Psoas muscle (tissue), 8 donors: Measurements from ENCODE around the gene TCF7L2. TPM values are rescaled to one million over a fixed set of nuclear protein-coding genes. Genes with fewer than 3 reads are reported as not detected.

Experiments
- ATAC-seq, 4 donors: fragments of 200-7000 bp; cut with Tn5 transposase; one replicate each; pipeline ENCODE4 v1.9.1; 2020; ENCODE audit warnings: moderate library complexity in 3 of 4, mild to moderate bottlenecking in 2 of 4
- DNase-seq, 2 donors: peaks; one replicate each; pipeline ENCODE4 v3.0.0-alpha.2; 2020
- H3K27ac ChIP-seq: fragments of 200-600 bp; one replicate; pipeline ENCODE4 v1.8.0; 2022
- H3K27me3 ChIP-seq, 3 donors: fragments of 200-600 bp in 1 of 3; one replicate each; pipeline versions ENCODE4 v1.6.1 to v1.8.0; 2013 to 2022; ENCODE audit warnings: low read length in 2 of 3, mild to moderate bottlenecking in 2 of 3, moderate library complexity in 1 of 3; ENCODE audit not compliant: insufficient read depth in 3 of 3
- H3K36me3 ChIP-seq, 2 donors: fragments of 200-600 bp in 1 of 2; one replicate each; pipeline versions ENCODE4 v1.6.1 to v1.8.0; 2013 to 2022; ENCODE audit warnings: low read depth in 1 of 2, mild to moderate bottlenecking in 1 of 2, moderate library complexity in 1 of 2; ENCODE audit not compliant: insufficient read depth in 1 of 2
- H3K4me1 ChIP-seq: fragments of 200-600 bp; one replicate; pipeline ENCODE4 v1.8.0; 2022
- H3K4me3 ChIP-seq: fragments of 200-600 bp; one replicate; pipeline ENCODE4 v1.8.0; 2022; ENCODE audit warnings: mild to moderate bottlenecking
- H3K9me3 ChIP-seq: fragments of 200-600 bp; one replicate; pipeline ENCODE4 v1.8.0; 2022
- WGBS, 3 donors: extraction: QIAGEN DNeasy Blood & Tissue Kit; methylation state at CpG; one replicate each; pipeline versions ENCODE4 v1.1.6 to v1.1.7; 2013; 5-methylcytosine and 5-hydroxymethylcytosine counted together
- intact Hi-C, 2 donors: fragments of 100-400 bp; cut with DNase I; formaldehyde crosslinking; loops; one replicate each; pipeline versions ENCODE4 v1.11.0 to v1.14.2; 2022
- polyA plus RNA-seq, 3 donors: library from polyadenylated mRNA; stranded (reverse); fragments of 200-250 nt; gene quantifications; one replicate each; pipeline ENCODE4 v1.2.3, GENCODE V29; 2013
- total RNA-seq, 4 donors: library from RNA; stranded (reverse); fragmentation: NEBNext Ultra II Directional in 2 of 4; extraction: Animal tissue kit (Norgen Biotek cat#: 25700) in 2 of 4; gene quantifications; one replicate each; pipeline versions ENCODE4 v1.2.1 to v1.2.4, GENCODE V29; 2021 to 2023
- TF ChIP-seq, protein P1 (sequence below): fragments of 200-600 bp; IDR thresholded peaks from one replicate; pipeline ENCODE4 v1.8.0; 2022; ENCODE audit warnings: antibody characterized with exemption
- donor health status: healthy with polysubstance abuse.
- donor health status: DM: no; HTN: no; CAD: no; lungs with moderate emphysema.
- donor health status: Bipolar disorder and iron deficiency.
- donor health status: healthy.
- donor health status: DM: yes; HTN: yes; CAD: no.
- donor health status: DM: no; HTN: no; CAD: no.
- donor health status: DM: no; HTN: no; CAD: no.
- donor health status: DM: yes; HTN: yes; CAD: no.

The TCF7L2 gene
- total and polyA plus RNA-seq, 7 donors: 1.8 to 8.5 (median 4.3) TPM

DNA sequence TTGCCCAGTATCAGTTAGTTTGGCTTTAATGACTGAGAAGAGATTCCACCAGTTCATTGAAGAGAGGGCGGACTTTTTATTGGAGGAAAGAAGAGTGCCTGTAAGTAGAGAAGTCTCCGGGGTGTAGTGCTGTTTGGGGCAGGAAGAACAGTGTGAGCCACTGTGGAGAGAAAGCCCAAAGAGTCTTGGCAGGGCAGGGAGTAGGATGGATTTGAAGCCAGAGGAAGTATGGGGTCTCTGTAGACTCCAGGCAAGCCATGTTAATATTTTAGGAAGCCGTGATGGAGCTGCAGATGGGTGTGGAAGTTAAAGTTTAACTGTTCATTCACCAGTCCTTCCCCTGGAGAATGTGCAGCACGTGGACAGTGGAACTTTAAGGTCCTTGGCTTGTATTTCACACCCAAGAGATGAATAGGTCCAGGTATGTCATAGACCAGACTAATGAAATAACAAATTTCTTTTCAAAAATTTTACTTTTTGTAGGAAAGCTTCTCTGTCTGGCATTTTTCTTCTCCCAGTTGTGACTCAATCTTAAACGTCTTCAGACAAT is 54.1 kb downstream of the TCF7L2 start:
- Histone ChIP-seq H3K27me3 (no peaks in the 10 kb centered on the region), H3K36me3 (no peaks in the 10 kb centered on the region), H3K4me1 (peaks cover 23% of the 10 kb centered on the region), H3K27ac (no peak overlapping the region), H3K9me3 (no peaks in the 10 kb centered on the region), H3K4me3 (no peak overlapping the region)
- DNase-seq: no peak
- TF ChIP-seq, protein P1, sequence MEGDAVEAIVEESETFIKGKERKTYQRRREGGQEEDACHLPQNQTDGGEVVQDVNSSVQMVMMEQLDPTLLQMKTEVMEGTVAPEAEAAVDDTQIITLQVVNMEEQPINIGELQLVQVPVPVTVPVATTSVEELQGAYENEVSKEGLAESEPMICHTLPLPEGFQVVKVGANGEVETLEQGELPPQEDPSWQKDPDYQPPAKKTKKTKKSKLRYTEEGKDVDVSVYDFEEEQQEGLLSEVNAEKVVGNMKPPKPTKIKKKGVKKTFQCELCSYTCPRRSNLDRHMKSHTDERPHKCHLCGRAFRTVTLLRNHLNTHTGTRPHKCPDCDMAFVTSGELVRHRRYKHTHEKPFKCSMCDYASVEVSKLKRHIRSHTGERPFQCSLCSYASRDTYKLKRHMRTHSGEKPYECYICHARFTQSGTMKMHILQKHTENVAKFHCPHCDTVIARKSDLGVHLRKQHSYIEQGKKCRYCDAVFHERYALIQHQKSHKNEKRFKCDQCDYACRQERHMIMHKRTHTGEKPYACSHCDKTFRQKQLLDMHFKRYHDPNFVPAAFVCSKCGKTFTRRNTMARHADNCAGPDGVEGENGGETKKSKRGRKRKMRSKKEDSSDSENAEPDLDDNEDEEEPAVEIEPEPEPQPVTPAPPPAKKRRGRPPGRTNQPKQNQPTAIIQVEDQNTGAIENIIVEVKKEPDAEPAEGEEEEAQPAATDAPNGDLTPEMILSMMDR: no peak
- 67 to 74% (median 67%) methylated on average over 5 of the region's 5 CpGs for WGBS, 3 donors
- intact Hi-C loops: loop anchor here in 1 of 2 donors (10.0 kb wide), 1 partner anchor 49 kb away; the partner anchor contains the start of gene TCF7L2
- no peak for ATAC-seq

DNA sequence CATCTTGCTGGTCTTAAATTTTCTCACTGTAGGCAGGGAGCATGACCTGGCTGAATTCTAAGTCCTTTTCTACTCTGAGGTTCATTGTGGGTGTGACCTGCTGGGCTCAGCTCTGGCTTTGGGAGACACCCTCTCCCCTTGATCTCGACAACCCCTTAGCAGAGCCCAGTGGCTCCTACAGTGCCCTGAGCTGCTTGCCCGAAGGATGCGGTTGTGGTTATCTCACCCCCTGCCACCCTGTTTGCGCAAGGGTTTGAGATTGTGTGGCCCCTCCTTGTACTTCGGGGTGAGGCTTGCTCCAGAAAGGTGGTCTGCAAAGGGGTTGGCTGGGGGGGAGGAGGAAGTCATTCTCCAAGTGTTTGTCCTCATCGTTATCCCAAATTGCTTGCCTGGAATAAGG is 55.3 kb downstream of the TCF7L2 start:
- Histone ChIP-seq H3K9me3 (no peaks in the 10 kb centered on the region), H3K27me3 (no peaks in the 10 kb centered on the region), H3K4me3 (no peak overlapping the region), H3K27ac (no peak overlapping the region), H3K4me1 (peaks cover 18% of the 10 kb centered on the region), H3K36me3 (no peaks in the 10 kb centered on the region)
- WGBS, 3 donors: 81 to 91% (median 86%) methylated on average over 6 of the region's 6 CpGs
- TF ChIP-seq, protein P1: no peak
- intact Hi-C loops: loop anchor here in 1 of 2 donors (10.0 kb wide), 1 partner anchor 51 kb away; the partner anchor contains the start of gene TCF7L2
- no peak for ATAC-seq
- DNase-seq: no peak

GRCh38 chr10:113006656-113007342 is 56.8 kb downstream of the TCF7L2 start:
- intact Hi-C loops: loop anchor here in 1 of 2 donors (10.0 kb wide), 1 partner anchor 52 kb away; the partner anchor contains the start of gene TCF7L2
- no peak overlapping the region for H3K27ac ChIP-seq
- no peak overlapping the region for H3K4me3 ChIP-seq
- 72 to 74% (median 73%) methylated on average over 9 of the region's 9 CpGs for WGBS, 3 donors
- no peak for DNase-seq
- TF ChIP-seq, protein P1: no peak
- H3K27me3 ChIP-seq: no peaks in the 10 kb centered on the region
- no peaks in the 10 kb centered on the region for H3K36me3 ChIP-seq
- peaks cover 4% of the 10 kb centered on the region for H3K4me1 ChIP-seq
- no peaks in the 10 kb centered on the region for H3K9me3 ChIP-seq
- ATAC-seq: no peak

DNA sequence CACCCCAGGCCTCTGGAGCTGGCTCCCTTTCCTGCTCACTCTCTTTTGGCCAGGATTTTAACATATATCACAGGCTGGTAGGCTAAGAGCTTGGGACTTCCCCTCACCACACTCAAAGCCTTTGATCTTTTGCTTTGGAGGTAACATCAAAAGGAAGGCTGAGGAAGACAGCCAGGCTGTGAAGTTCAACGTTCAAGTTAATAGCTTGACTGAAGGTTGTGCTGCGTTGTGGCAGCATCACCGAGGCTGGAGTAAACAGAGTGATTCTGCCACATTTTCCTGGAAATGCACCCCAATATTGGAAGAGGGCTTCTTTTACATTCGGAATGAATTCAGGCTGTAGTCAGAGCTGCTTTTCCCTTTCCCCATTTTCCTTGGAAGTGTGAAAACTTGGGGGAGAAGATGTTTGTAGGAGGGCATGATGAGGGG is 57.3 kb downstream of the TCF7L2 start:
- H3K27me3 ChIP-seq: no peaks in the 10 kb centered on the region
- H3K36me3 ChIP-seq: no peaks in the 10 kb centered on the region
- peaks cover 3% of the 10 kb centered on the region for H3K4me1 ChIP-seq
- ATAC-seq: no peak
- no peak overlapping the region for H3K4me3 ChIP-seq
- TF ChIP-seq, protein P1: no peak
- WGBS, 3 donors: 64 to 73% (median 70%) methylated on average over 4 of the region's 4 CpGs
- DNase-seq: no peak
- no peak overlapping the region for H3K27ac ChIP-seq
- H3K9me3 ChIP-seq: no peaks in the 10 kb centered on the region
- intact Hi-C loops: loop anchor here in 1 of 2 donors (10.0 kb wide), 1 partner anchor 53 kb away; the partner anchor contains the start of gene TCF7L2
